ENCODE measurements around the gene STARD3. TPM values are rescaled to one million over a fixed set of nuclear protein-coding genes. Genes with fewer than 3 reads are reported as not detected.

STARD3 gene
- total and polyA plus RNA-seq, 2 of the 13 experiments (the other 11 are each of a cell fraction or from before 2014, with no cell fraction given) = 34.6 to 100 TPM

GRCh38 chr17:39629898-39630297, 7.0 kb upstream of the STARD3 start (continued):
- no peak for TF ChIP-seq ZBTB40 (IDR thresholded peaks at IDR 0.05)
- 0 out of 2 replicates have a peak, but pooled peaks have one; percentile 40 for TF ChIP-seq ZBTB40 (CRISPR knock-in tag; IDR thresholded peaks at IDR 0.05)
- no peak for TF ChIP-seq KLF11 (CRISPR knock-in tag; IDR thresholded peaks at IDR 0.05)
- TF ChIP-seq NFE2L2 (IDR thresholded peaks at IDR 0.05; ENCODE audit: low read length) = no peak
- no peak for TF ChIP-seq GATAD1 (CRISPR knock-in tag; IDR thresholded peaks at IDR 0.05)
- TF ChIP-seq DNMT1 (CRISPR knock-in tag; IDR thresholded peaks at IDR 0.05) = peak; percentile 35; the same call in 1 of the 2 replicates
- no peak for TF ChIP-seq KAT7 (CRISPR knock-in tag; IDR thresholded peaks at IDR 0.05; ENCODE audit: borderline replicate concordance)
- TF ChIP-seq SMAD1 (CRISPR knock-in tag; IDR thresholded peaks at IDR 0.05; ENCODE audit: borderline replicate concordance, low read depth) = no peak
- no peak for TF ChIP-seq ERF (CRISPR knock-in tag; IDR thresholded peaks at IDR 0.05)
- TF ChIP-seq HDAC1 (CRISPR knock-in tag; IDR thresholded peaks at IDR 0.05) = peak; percentile 22; the same call in 1 of the 2 replicates
- TF ChIP-seq ETV6 (CRISPR knock-in tag; conservative IDR thresholded peaks at IDR 0.05) = no peak
- no peak for TF ChIP-seq IKZF5 (CRISPR knock-in tag; IDR thresholded peaks at IDR 0.05)
- TF ChIP-seq HMGXB4 (CRISPR knock-in tag; IDR thresholded peaks at IDR 0.05; ENCODE audit: borderline replicate concordance in 1 of 2, low read depth in 1 of 2) = peak in 1 of 2 experiments; percentile 26; a peak in 1 of 4 replicates
- no peak for TF ChIP-seq MAFG (CRISPR knock-in tag; IDR thresholded peaks at IDR 0.05)
- TF ChIP-seq HNF4A (CRISPR knock-in tag; IDR thresholded peaks at IDR 0.05) = no peak
- peak; percentile 56 for TF ChIP-seq TBX2 (CRISPR knock-in tag; IDR thresholded peaks at IDR 0.05; ENCODE audit: borderline replicate concordance)
- TF ChIP-seq FOSL1 (CRISPR knock-in tag; IDR thresholded peaks at IDR 0.05; ENCODE audit: borderline replicate concordance) = no peak
- no peak for TF ChIP-seq HMG20A (CRISPR knock-in tag; IDR thresholded peaks at IDR 0.05; ENCODE audit: borderline replicate concordance)
- TF ChIP-seq PHB2 (IDR thresholded peaks at IDR 0.05; ENCODE audit: partially characterized antibody) = no peak
- TF ChIP-seq ZNF724P (CRISPR knock-in tag; IDR thresholded peaks at IDR 0.05; ENCODE audit: borderline replicate concordance) = no peak
- peak; percentile 89 for TF ChIP-seq CEBPG (CRISPR knock-in tag; IDR thresholded peaks at IDR 0.05)

Measured in HepG2 (cell line).